K562 (cell line): ENCODE measurements around the gene RHOBTB3. TPM values are rescaled to one million over a fixed set of nuclear protein-coding genes. Genes with fewer than 3 reads are reported as not detected.

ENCODE experiments used
- ATF7 ChIP-seq: fragments of 450-650 bp; IDR thresholded peaks from 2 replicates; pipeline ENCODE4 v1.7.1; 2014; ENCODE audit warnings: mild to moderate bottlenecking, moderate library complexity
- CBFA2T3 ChIP-seq: fragments of 450-650 bp; IDR thresholded peaks from 2 replicates; pipeline ENCODE4 v1.6.1; 2017
- CBX5 ChIP-seq: IDR thresholded peaks from 2 replicates; pipeline ENCODE4 v1.6.1; 2014; ENCODE audit warnings: low read depth, borderline replicate concordance
- DLX4 ChIP-seq: fragments of 250-450 bp; sonication (Bioruptor Pico); IDR thresholded peaks from 2 replicates; pipeline ENCODE4 v1.6.1; 2021; ENCODE audit warnings: mild to moderate bottlenecking
- MAX ChIP-seq: sonication (generic); formaldehyde crosslinking; IDR thresholded peaks from 2 replicates; pipeline ENCODE4 v1.9.0; 2022; ENCODE audit warnings: mild to moderate bottlenecking, missing genetic modification reagents
- NR2C1 ChIP-seq, 2 experiments: fragments of 450-650 bp; IDR thresholded peaks; 2 replicates each; pipeline ENCODE4 v1.6.1; 2017; ENCODE audit warnings: mild to moderate bottlenecking in 2 of 2, antibody characterized with exemption in 1 of 2, inconsistent platforms in 1 of 2, missing compliant biosample characterization in 1 of 2, missing genetic modification characterization in 1 of 2
- PBX2 ChIP-seq, 2 experiments: IDR thresholded peaks in 1 of 2; conservative IDR thresholded peaks in 1 of 2; 2 replicates each; pipeline ENCODE4 v1.6.1; 2016; ENCODE audit warnings: low read depth in 2 of 2, mild to moderate bottlenecking in 1 of 2, missing compliant biosample characterization in 1 of 2, missing genetic modification characterization in 1 of 2, moderate library complexity in 1 of 2
- RBM15 ChIP-seq: fragments of 200-400 bp; formaldehyde crosslinking; IDR thresholded peaks from 2 replicates; pipeline ENCODE4 v1.6.1; 2018; ENCODE audit warnings: mild to moderate bottlenecking, low read length, moderate library complexity; ENCODE audit not compliant: insufficient read depth
- REST ChIP-seq, 2 experiments: fragments of 450-650 bp; formaldehyde crosslinking in 1 of 2; IDR thresholded peaks; 2 replicates each; pipeline versions ENCODE4 v1.4.0 to v1.6.1; 2014 to 2020; ENCODE audit warnings: mild to moderate bottlenecking in 2 of 2, borderline replicate concordance in 1 of 2, low read depth in 1 of 2
- SETDB1 ChIP-seq: IDR thresholded peaks from one replicate; pipeline ENCODE4 v1.6.1; 2012; ENCODE audit warnings: low read length, control low read depth, inconsistent platforms
- TCF7 ChIP-seq: sonication (generic); IDR thresholded peaks from 2 replicates; pipeline ENCODE4 v1.6.1; 2016; ENCODE audit warnings: antibody characterized with exemption, borderline replicate concordance
- TCF7L2 ChIP-seq: fragments of 150-350 bp; IDR thresholded peaks from 2 replicates; pipeline ENCODE4 v1.6.1; 2016; ENCODE audit warnings: low read depth, mild to moderate bottlenecking, low read length, moderate library complexity
- YBX1 ChIP-seq: fragments of 450-650 bp; IDR thresholded peaks from 2 replicates; pipeline ENCODE4 v1.7.1; 2016; ENCODE audit warnings: mild to moderate bottlenecking
- ZBTB2 ChIP-seq: fragments of 450-650 bp; IDR thresholded peaks from 2 replicates; pipeline ENCODE4 v1.6.1; 2016; ENCODE audit warnings: antibody characterized with exemption
- ZNF274 ChIP-seq: IDR thresholded peaks from 2 replicates; pipeline ENCODE4 v1.6.1; 2011; ENCODE audit warnings: low read depth, mild to moderate bottlenecking, low read length, moderate library complexity, borderline replicate concordance
- polyA plus RNA-seq, 8 experiments: library from polyadenylated mRNA; depleted of rRNA in 4 of 8; stranded (reverse) in 5 of 8; unstranded in 3 of 8; fragments of >200 nt; fragmentation: Nextera tagmentation in 2 of 8; fragmentation: Illumina TruSeq in 1 of 8; extraction: Ambion mirVana in 2 of 8; extraction: Trizol in 1 of 8; gene quantifications; 2 replicates each; pipeline versions ENCODE4 v1.2.1 to v1.2.3, GENCODE V29; 2011 to 2014; ENCODE audit warnings: inconsistent platforms in 1 of 8, missing spikeins in 1 of 8
- total RNA-seq, 7 experiments: library from RNA; depleted of rRNA in 6 of 7; stranded (reverse); fragments of >200 nt in 6 of 7; fragmentation: Illumina TruSeq in 2 of 7; extraction: Trizol in 2 of 7; gene quantifications; 2 replicates each; pipeline versions ENCODE4 v1.2.1 to v1.2.3, GENCODE V29; 2011 to 2021; ENCODE audit warnings: low replicate concordance in 1 of 7

RHOBTB3 gene
- total and polyA plus RNA-seq, 9 of the 15 experiments (the other 6 are each of a cell fraction or from before 2014, with no cell fraction given), result 39.7 to 143 (median 115) TPM

- TF ChIP-seq REST (IDR thresholded peaks at IDR 0.05; ENCODE audit: borderline replicate concordance) (peak; percentile 27; the same call in 1 of the 2 replicates), REST (CRISPR knock-in tag; IDR thresholded peaks at IDR 0.05; ENCODE audit: low read depth) (no peak), ZBTB2 (peak; percentile 72; the same call in 1 of the 2 replicates), ATF7 (peak; percentile 58; the same call in 1 of the 2 replicates), TCF7L2 (no peak), TCF7 (no peak), MAX (CRISPR knock-in tag) (no peak), CBX5 (no peak), NR2C1 (IDR thresholded peaks at IDR 0.05) (no peak), NR2C1 (tag; IDR thresholded peaks at IDR 0.05) (no peak), SETDB1 (no peak), YBX1 (no peak), RBM15 (no peak), CBFA2T3 (peak; percentile 47), DLX4 (no peak), PBX2 (CRISPR knock-in tag; IDR thresholded peaks at IDR 0.05; ENCODE audit: low read depth) (no peak), PBX2 (tag; conservative IDR thresholded peaks at IDR 0.05; ENCODE audit: low read depth) (peak; percentile 37; the same call in 1 of the 2 replicates), ZNF274 (no peak)
Observed at GRCh38 chr5:95718203-95718602, 12.9 kb upstream of the RHOBTB3 start (continued).
